ENCODE data around the gene SLC19A1. TPM values are rescaled to one million over a fixed set of nuclear protein-coding genes. Genes with fewer than 3 reads are reported as not detected.

The SLC19A1 gene
- total RNA-seq, 2 donors from 2014 or later = 12.2 to 15.5 TPM

DNA sequence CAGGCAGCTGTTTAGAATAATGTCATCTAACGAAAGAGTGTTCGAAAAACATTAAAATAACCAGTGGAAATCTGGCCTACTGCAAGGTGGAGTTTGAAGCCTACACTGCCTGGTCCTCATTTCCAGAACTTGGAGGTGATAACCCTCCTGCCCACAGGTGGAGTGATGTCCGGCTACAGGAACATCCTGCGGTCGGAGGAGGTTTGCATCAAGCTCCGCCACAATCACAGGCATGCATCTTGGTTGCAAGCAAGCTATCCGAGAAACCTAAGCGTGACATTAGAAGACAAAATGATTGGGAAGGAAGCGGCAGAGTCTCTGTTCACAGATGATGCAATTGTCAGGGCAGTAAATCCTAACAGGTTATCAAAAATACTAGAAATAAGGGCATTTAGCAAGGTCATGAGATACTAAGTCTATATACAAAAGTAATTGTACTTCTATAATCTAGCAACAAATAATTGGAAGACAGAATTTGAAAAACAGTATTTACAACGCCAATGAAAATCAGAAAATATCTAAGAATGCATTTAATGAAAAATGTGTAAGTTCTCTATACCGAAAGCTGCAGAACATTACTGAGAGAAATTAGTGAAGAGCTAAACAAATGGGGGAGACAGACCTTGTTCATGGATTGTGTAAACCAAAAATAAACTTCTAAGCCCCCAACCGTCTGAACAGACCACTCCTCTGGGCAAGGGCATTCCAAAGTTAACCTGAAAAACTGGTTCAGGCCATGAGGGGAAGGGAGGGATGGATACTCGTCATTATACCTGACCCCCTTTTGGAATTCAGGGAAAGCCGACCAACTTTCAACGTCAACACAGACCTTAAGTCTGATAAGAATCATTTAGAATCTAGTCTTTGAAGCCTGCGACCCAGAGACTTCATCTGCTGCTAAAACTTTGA is 4.7 kb upstream of the SLC19A1 start:
- no peaks in the 10 kb centered on the region for H3K36me3 ChIP-seq
- H3K4me1 ChIP-seq (replicated peaks) = peaks cover 4% of the 10 kb centered on the region
- DNase-seq (ENCODE audit: low spot score) = no peak
- no peak overlapping the region for H3K4me3 ChIP-seq
- no peak overlapping the region for H3K27ac ChIP-seq
- H3K9me3 ChIP-seq = no peaks in the 10 kb centered on the region
- WGBS = 72% methylated on average over 16 of the region's 16 CpGs
- TF ChIP-seq POLR2AphosphoS5 (IDR thresholded peaks at IDR 0.05) = no peak
- TF ChIP-seq, protein P1, sequence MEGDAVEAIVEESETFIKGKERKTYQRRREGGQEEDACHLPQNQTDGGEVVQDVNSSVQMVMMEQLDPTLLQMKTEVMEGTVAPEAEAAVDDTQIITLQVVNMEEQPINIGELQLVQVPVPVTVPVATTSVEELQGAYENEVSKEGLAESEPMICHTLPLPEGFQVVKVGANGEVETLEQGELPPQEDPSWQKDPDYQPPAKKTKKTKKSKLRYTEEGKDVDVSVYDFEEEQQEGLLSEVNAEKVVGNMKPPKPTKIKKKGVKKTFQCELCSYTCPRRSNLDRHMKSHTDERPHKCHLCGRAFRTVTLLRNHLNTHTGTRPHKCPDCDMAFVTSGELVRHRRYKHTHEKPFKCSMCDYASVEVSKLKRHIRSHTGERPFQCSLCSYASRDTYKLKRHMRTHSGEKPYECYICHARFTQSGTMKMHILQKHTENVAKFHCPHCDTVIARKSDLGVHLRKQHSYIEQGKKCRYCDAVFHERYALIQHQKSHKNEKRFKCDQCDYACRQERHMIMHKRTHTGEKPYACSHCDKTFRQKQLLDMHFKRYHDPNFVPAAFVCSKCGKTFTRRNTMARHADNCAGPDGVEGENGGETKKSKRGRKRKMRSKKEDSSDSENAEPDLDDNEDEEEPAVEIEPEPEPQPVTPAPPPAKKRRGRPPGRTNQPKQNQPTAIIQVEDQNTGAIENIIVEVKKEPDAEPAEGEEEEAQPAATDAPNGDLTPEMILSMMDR (IDR thresholded peaks at IDR 0.05) = no peak
- no peak for TF ChIP-seq POLR2A (IDR thresholded peaks at IDR 0.05)
- intact Hi-C loops (cut with DNase I) = no loop called here
- no peaks in the 10 kb centered on the region for H3K27me3 ChIP-seq (replicated peaks; ENCODE audit: insufficient read depth)

DNA sequence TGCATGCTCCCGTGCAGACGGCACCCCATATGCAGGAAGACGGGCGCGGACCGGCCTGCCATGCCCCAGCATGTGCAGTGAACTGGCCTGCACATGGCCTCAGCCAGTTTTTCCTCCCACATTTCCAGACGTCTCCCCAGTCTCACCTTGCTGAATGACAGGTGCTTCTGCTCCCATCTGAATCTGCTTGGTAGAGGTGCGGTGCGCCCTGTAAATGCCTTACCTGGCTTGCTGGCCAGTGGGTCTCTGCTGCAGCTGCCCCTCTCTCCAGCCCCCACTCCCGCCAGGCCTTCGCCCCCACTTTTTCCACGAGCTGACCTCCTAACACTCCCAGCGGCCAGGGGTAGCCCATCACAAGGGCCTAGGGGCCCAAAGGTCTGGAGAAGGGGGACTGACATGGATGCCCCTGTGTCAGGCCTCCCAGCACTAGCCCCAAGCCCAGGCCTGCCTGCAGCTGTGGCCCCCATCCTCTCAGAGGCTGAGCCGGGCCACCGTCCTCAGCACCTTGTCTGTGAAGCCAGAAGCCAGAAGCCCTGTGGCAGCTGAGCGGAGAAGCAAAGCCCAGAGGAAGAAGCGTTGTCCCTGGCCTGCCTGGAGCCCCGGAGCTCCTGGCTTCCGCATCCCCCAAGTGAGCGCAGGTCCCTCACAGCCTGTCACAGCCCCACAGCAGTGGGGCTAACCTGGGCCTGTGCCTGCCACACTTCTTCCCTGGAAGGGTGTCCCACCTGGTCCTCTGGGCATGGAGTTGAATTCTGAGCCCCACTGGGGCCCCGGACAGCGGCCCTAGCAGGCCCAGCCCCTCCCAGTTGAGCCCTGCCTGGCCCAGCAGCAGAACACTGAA is 3.7 kb upstream of the SLC19A1 start:
- Histone ChIP-seq H3K27ac (no peak overlapping the region), H3K4me1 (replicated peaks) (peaks cover 4% of the 10 kb centered on the region), H3K27me3 (replicated peaks; ENCODE audit: insufficient read depth) (no peaks in the 10 kb centered on the region), H3K9me3 (no peaks in the 10 kb centered on the region), H3K36me3 (no peaks in the 10 kb centered on the region), H3K4me3 (no peak overlapping the region)
- intact Hi-C loops (cut with DNase I) = no loop called here
- TF ChIP-seq POLR2A (IDR thresholded peaks at IDR 0.05) = no peak
- TF ChIP-seq POLR2AphosphoS5 (IDR thresholded peaks at IDR 0.05) = no peak
- TF ChIP-seq, protein P1 (IDR thresholded peaks at IDR 0.05) = no peak
- 88% methylated on average over 22 of the region's 22 CpGs for WGBS
- DNase-seq (ENCODE audit: low spot score) = no peak

DNA sequence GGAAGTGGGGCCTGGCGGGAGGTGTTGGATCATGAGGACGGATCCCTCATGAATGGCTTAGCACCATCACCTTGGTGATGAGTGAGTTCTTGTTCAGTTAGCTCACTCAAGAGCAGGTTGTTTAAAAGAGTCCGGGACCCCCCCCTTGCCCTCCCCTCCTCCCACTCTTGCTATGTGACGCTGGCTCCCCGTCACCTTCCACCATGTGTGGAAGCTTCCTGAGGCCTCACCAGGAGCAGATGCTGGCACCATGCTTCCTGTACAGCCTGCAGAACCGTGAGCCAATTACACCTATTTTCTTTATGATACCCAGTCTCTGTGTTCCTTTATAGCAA is 3.0 kb upstream of the SLC19A1 start:
- Histone ChIP-seq H3K36me3 (no peaks in the 10 kb centered on the region), H3K4me1 (replicated peaks) (peaks cover 4% of the 10 kb centered on the region), H3K9me3 (no peaks in the 10 kb centered on the region), H3K27me3 (replicated peaks; ENCODE audit: insufficient read depth) (no peaks in the 10 kb centered on the region), H3K27ac (no peak overlapping the region), H3K4me3 (no peak overlapping the region)
- TF ChIP-seq POLR2A (IDR thresholded peaks at IDR 0.05) = no peak
- 95% methylated on average over 6 of the region's 6 CpGs for WGBS
- no peak for DNase-seq (ENCODE audit: low spot score)
- intact Hi-C loops (cut with DNase I) = no loop called here

DNA sequence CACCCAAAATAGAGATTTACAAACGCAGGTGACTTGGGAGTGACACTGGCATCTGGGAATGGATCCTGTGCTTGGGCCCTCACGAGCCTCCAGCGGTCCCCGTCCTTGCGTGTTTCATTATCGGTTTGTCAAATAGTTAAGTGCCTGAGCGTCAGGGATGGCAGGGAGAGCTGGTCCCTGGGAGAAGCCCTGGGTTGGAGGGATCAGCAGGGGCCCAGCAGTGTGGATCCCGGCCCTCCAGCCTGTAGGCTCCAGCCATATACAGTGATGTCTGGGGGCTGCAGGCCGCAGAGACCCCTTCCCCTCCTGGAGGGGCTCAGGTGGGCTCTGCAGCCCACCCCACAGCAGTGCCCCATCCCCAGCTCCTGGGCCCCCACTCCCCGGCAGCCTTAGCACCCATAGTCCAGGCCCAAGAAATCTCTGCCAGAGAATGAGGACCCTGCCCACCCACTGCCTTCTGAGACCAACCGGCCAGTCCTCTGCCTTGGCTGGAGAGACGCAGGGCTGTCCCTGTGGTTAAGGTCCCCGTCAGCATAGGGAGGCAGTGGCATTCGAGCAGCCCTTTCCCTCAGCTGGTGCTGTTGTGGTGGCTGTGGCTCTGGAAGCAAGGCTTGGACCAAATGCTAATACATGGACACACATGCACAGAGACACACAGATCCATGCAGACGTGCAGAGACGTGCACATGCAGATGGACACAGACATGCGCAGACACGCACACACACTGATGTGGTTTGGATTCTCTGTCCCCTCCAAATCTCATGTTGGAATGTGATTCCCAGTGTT is 2.4 kb upstream of the SLC19A1 start:
- DNase-seq (ENCODE audit: low spot score) = no peak
- Histone ChIP-seq H3K4me1 (replicated peaks) (peaks cover 4% of the 10 kb centered on the region), H3K27ac (no peak overlapping the region), H3K27me3 (replicated peaks; ENCODE audit: insufficient read depth) (no peaks in the 10 kb centered on the region), H3K9me3 (no peaks in the 10 kb centered on the region), H3K4me3 (no peak overlapping the region), H3K36me3 (no peaks in the 10 kb centered on the region)
- TF ChIP-seq, protein P1 (IDR thresholded peaks at IDR 0.05) = no peak
- TF ChIP-seq POLR2AphosphoS5 (IDR thresholded peaks at IDR 0.05) = no peak
- no peak for TF ChIP-seq POLR2A (IDR thresholded peaks at IDR 0.05)
- intact Hi-C loops (cut with DNase I) = no loop called here
- WGBS = 95% methylated on average over 18 of the region's 18 CpGs

All from prostate gland (tissue), 2 donors.